HG03159 (cell line): Measurements from ENCODE around the gene FER.
A peak's percentile ranks its signal among the peaks of the same experiment; 100 is the strongest.

ENCODE experiments used
- ATAC-seq: cut with Tn5 transposase; IDR thresholded peaks from one replicate; pipeline ENCODE4 v1.9.1; 2021; ENCODE audit warnings: mild to moderate bottlenecking, moderate library complexity; ENCODE audit not compliant: unreplicated experiment

Gene FER

GRCh38 chr5:109168151-109168550 is 420.5 kb downstream of the FER start:
- no peak for ATAC-seq

GRCh38 chr5:109170629-109171350 is 423.1 kb downstream of the FER start:
- ATAC-seq, result no peak

GRCh38 chr5:109171437-109172073 is 423.9 kb downstream of the FER start:
- ATAC-seq, result peak; percentile 79

GRCh38 chr5:109173036-109173794 is 425.5 kb downstream of the FER start:
- no peak for ATAC-seq

GRCh38 chr5:109177227-109177626 is 429.5 kb downstream of the FER start:
- no peak for ATAC-seq

- no peak for ATAC-seq
Observed at GRCh38 chr5:109177782-109178181, 430.1 kb downstream of the FER start.

GRCh38 chr5:109180668-109181067 is 433.0 kb downstream of the FER start:
- no peak for ATAC-seq

- ATAC-seq, result no peak
Observed at GRCh38 chr5:109186759-109187158, 439.1 kb downstream of the FER start.

GRCh38 chr5:109191153-109191558 is 443.5 kb downstream of the FER start:
- ATAC-seq, result peak; percentile 80

- ATAC-seq, result no peak
Observed at GRCh38 chr5:109192027-109192426, 444.3 kb downstream of the FER start.

- no peak for ATAC-seq
Observed at GRCh38 chr5:109192555-109193281, 445.0 kb downstream of the FER start.

- no peak for ATAC-seq
Observed at GRCh38 chr5:109195667-109196066, 448.0 kb downstream of the FER start.

GRCh38 chr5:109196087-109196822 is 448.6 kb downstream of the FER start:
- no peak for ATAC-seq

GRCh38 chr5:109196823-109197160 is 449.1 kb downstream of the FER start:
- no peak for ATAC-seq

- ATAC-seq, result no peak
Observed at GRCh38 chr5:109199289-109199688, 451.6 kb downstream of the FER start.

- ATAC-seq, result no peak
Observed at GRCh38 chr5:109199799-109200620, 452.3 kb downstream of the FER start.

- ATAC-seq, result no peak
Observed at GRCh38 chr5:109215040-109215439, 467.3 kb downstream of the FER start.

GRCh38 chr5:109218818-109219217 is 471.1 kb downstream of the FER start:
- ATAC-seq, result no peak

- ATAC-seq, result no peak
Observed at GRCh38 chr5:109223531-109223930, 475.8 kb downstream of the FER start.
